ENCODE data around the gene MDC1. TPM values are rescaled to one million over a fixed set of nuclear protein-coding genes. Genes with fewer than 3 reads are reported as not detected.

Gene MDC1
- total and polyA plus RNA-seq, 2 of the 13 experiments (the other 11 are each of a cell fraction or from before 2014, with no cell fraction given) = 8.4 to 14.0 TPM

- TF ChIP-seq SRSF4 (IDR thresholded peaks at IDR 0.05; ENCODE audit: low read depth, low read length, poor library complexity, severe bottlenecking) (peak; percentile 81), NR2F2 (IDR thresholded peaks at IDR 0.05; ENCODE audit: borderline replicate concordance, low read depth) (peak; percentile 65; the same call in 1 of the 2 replicates), KLF9 (CRISPR knock-in tag; IDR thresholded peaks at IDR 0.05; ENCODE audit: low read depth) (peak; percentile 34; the same call in 1 of the 2 replicates), NFE2L2 (IDR thresholded peaks at IDR 0.05; ENCODE audit: low read length) (no peak), ZNF570 (CRISPR knock-in tag; IDR thresholded peaks at IDR 0.05; ENCODE audit: borderline replicate concordance) (no peak), HMG20A (CRISPR knock-in tag; IDR thresholded peaks at IDR 0.05; ENCODE audit: borderline replicate concordance) (peak; percentile 23; the same call in 1 of the 2 replicates), ZSCAN12 (CRISPR knock-in tag; IDR thresholded peaks at IDR 0.05) (0 out of 2 replicates have a peak, but pooled peaks have one; percentile 94), GPN1 (CRISPR knock-in tag; IDR thresholded peaks at IDR 0.05; ENCODE audit: borderline replicate concordance) (no peak), MAFK (conservative IDR thresholded peaks at IDR 0.05 in 1 of 2, IDR thresholded peaks at IDR 0.05 in 1 of 2; ENCODE audit: low read length in 2 of 2) (no peak), SMAD3 (CRISPR knock-in tag; IDR thresholded peaks at IDR 0.05) (peak; percentile 80), E2F2 (CRISPR knock-in tag; IDR thresholded peaks at IDR 0.05; ENCODE audit: borderline replicate concordance) (peak; percentile 78), SRSF1 (optimal IDR thresholded peaks at IDR 0.05; ENCODE audit: low read depth, low read length) (peak; percentile 95), REXO4 (CRISPR knock-in tag; IDR thresholded peaks at IDR 0.05; ENCODE audit: borderline replicate concordance) (0 out of 2 replicates have a peak, but pooled peaks have one; percentile 14), ZNF263 (CRISPR knock-in tag; IDR thresholded peaks at IDR 0.05) (peak; percentile 75), ZNF326 (CRISPR knock-in tag; IDR thresholded peaks at IDR 0.05; ENCODE audit: borderline replicate concordance) (no peak), ZNF883 (CRISPR knock-in tag; IDR thresholded peaks at IDR 0.05; ENCODE audit: not compliant biosample characterization) (no peak), ZNF614 (CRISPR knock-in tag; IDR thresholded peaks at IDR 0.05; ENCODE audit: borderline replicate concordance) (peak; percentile 88; the same call in 1 of the 2 replicates), ZKSCAN8 (CRISPR knock-in tag; IDR thresholded peaks at IDR 0.05; ENCODE audit: borderline replicate concordance) (peak; percentile 67), HES4 (CRISPR knock-in tag; IDR thresholded peaks at IDR 0.05; ENCODE audit: borderline replicate concordance) (no peak; the same call in 1 of the 2 replicates), ZNF782 (CRISPR knock-in tag; IDR thresholded peaks at IDR 0.05; ENCODE audit: borderline replicate concordance) (peak; percentile 57; the same call in 1 of the 2 replicates), TBX3 (IDR thresholded peaks at IDR 0.05; ENCODE audit: borderline replicate concordance) (no peak; the same call in 1 of the 2 replicates), ZNF552 (CRISPR knock-in tag; IDR thresholded peaks at IDR 0.05; ENCODE audit: borderline replicate concordance) (no peak; the same call in 1 of the 2 replicates), ETV5 (CRISPR knock-in tag; IDR thresholded peaks at IDR 0.05; ENCODE audit: borderline replicate concordance) (peak; percentile 64), SP140L (CRISPR knock-in tag; IDR thresholded peaks at IDR 0.05; ENCODE audit: borderline replicate concordance) (peak; percentile 92; the same call in 1 of the 2 replicates)
- TF ChIP-seq, protein P1, sequence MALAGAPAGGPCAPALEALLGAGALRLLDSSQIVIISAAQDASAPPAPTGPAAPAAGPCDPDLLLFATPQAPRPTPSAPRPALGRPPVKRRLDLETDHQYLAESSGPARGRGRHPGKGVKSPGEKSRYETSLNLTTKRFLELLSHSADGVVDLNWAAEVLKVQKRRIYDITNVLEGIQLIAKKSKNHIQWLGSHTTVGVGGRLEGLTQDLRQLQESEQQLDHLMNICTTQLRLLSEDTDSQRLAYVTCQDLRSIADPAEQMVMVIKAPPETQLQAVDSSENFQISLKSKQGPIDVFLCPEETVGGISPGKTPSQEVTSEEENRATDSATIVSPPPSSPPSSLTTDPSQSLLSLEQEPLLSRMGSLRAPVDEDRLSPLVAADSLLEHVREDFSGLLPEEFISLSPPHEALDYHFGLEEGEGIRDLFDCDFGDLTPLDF (CRISPR knock-in tag; IDR thresholded peaks at IDR 0.05) = peak; percentile 83
- TF ChIP-seq, protein P2, sequence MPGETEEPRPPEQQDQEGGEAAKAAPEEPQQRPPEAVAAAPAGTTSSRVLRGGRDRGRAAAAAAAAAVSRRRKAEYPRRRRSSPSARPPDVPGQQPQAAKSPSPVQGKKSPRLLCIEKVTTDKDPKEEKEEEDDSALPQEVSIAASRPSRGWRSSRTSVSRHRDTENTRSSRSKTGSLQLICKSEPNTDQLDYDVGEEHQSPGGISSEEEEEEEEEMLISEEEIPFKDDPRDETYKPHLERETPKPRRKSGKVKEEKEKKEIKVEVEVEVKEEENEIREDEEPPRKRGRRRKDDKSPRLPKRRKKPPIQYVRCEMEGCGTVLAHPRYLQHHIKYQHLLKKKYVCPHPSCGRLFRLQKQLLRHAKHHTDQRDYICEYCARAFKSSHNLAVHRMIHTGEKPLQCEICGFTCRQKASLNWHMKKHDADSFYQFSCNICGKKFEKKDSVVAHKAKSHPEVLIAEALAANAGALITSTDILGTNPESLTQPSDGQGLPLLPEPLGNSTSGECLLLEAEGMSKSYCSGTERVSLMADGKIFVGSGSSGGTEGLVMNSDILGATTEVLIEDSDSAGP (CRISPR knock-in tag; IDR thresholded peaks at IDR 0.05; ENCODE audit: borderline replicate concordance) = peak; percentile 92
These were observed 27.1 kb upstream of the MDC1 start, which contains the start of gene IER3 (continued) for GRCh38 chr6:30744054-30744805.

Measured in HepG2 (cell line).